Ishikawa (cell line): Measurements from ENCODE around the gene TWNK.

Experiments
- CEBPB ChIP-seq: IDR thresholded peaks from 2 replicates; pipeline ENCODE4 v1.6.1; 2012
- CREB1 ChIP-seq: IDR thresholded peaks from 2 replicates; pipeline ENCODE4 v1.6.1; 2012; ENCODE audit warnings: low read depth
- EP300 ChIP-seq: IDR thresholded peaks from 2 replicates; pipeline ENCODE4 v1.6.1; 2012; ENCODE audit warnings: borderline replicate concordance
- MAX ChIP-seq: IDR thresholded peaks from 2 replicates; pipeline ENCODE4 v1.6.1; 2012
- NFIC ChIP-seq: IDR thresholded peaks from 2 replicates; pipeline ENCODE4 v1.6.1; 2012
- RAD21 ChIP-seq: IDR thresholded peaks from 2 replicates; pipeline ENCODE4 v1.6.1; 2012; ENCODE audit warnings: low read depth
- REST ChIP-seq: IDR thresholded peaks from 2 replicates; pipeline ENCODE4 v1.6.1; 2012; ENCODE audit warnings: low read depth, mild to moderate bottlenecking
- TAF1 ChIP-seq: IDR thresholded peaks from 2 replicates; pipeline ENCODE4 v1.6.1; 2012; ENCODE audit warnings: low read depth, mild to moderate bottlenecking
- TCF12 ChIP-seq: IDR thresholded peaks from 2 replicates; pipeline ENCODE4 v1.6.1; 2012; ENCODE audit warnings: low read depth
- TEAD4 ChIP-seq: IDR thresholded peaks from 2 replicates; pipeline ENCODE4 v1.6.1; 2012
- USF1 ChIP-seq: IDR thresholded peaks from 2 replicates; pipeline ENCODE4 v1.6.1; 2012
- YY1 ChIP-seq: IDR thresholded peaks from 2 replicates; pipeline ENCODE4 v1.6.1; 2012; ENCODE audit warnings: low read depth
- ZBTB7A ChIP-seq: IDR thresholded peaks from 2 replicates; pipeline ENCODE4 v1.6.1; 2012; ENCODE audit warnings: low read depth

- no peak for TF ChIP-seq CEBPB
- TF ChIP-seq EP300 = no peak
- TF ChIP-seq MAX = no peak
- no peak for TF ChIP-seq YY1
- no peak for TF ChIP-seq RAD21
- no peak for TF ChIP-seq TAF1
- TF ChIP-seq REST = no peak
- TF ChIP-seq NFIC = no peak
- no peak for TF ChIP-seq USF1
- no peak for TF ChIP-seq ZBTB7A
- TF ChIP-seq TCF12 = no peak
- TF ChIP-seq CREB1 = no peak
- no peak for TF ChIP-seq TEAD4
Measured at GRCh38 chr10:101020427-101021075, 33.2 kb downstream of the TWNK start.
